Measurements from ENCODE around the gene ARG2.

ARG2 gene

DNA sequence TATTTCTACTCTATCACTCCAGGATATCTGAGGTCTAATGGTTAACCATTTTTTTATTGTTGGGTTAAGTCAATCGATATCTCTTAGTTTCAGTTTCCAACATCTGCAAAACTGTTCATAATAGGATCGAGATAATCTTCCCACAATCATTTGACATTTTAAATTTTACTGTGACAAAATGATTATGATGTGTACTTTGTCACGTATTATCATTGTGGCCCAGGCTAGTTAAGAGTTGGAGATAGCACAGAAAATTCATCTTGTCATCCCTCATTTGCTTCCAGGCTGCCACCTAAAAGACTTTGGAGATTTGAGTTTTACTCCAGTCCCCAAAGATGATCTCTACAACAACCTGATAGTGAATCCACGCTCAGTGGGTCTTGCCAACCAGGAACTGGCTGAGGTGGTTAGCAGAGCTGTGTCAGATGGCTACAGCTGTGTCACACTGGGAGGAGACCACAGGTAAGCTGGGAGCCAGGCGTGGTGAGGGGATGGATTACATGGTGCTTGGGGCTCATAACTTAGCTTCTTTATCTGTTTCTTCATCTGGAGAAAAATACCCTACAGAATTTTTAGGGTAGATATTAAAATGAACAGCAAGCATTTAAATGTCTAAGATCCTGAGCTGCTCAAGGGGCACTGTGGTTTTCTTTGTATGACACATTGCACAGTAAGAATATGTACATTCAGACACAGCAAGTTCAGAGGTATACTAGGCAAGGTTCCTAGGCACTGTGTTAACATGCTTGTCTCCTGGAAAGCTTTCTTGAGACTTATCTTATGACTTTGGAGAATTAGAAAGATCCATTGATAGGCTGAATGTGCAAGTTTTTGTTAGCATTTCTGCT, 22.4 kb downstream of the ARG2 start:
- H3K27me3 ChIP-seq (ENCODE audit: control insufficient read depth in 1 of 2, insufficient read depth in 2 of 2, low read length in 2 of 2): no peaks in the 10 kb centered on the region
- no peaks in the 10 kb centered on the region for H3K9me3 ChIP-seq (ENCODE audit: low read length)
- no peaks in the 10 kb centered on the region for H3K36me3 ChIP-seq (ENCODE audit: insufficient read depth, low read length)
- no peak overlapping the region for H3K9ac ChIP-seq (ENCODE audit: low read length)
- no peak overlapping the region for H3K27ac ChIP-seq (ENCODE audit: low read depth, low read length)
- H3K4me3 ChIP-seq (ENCODE audit: low read depth in 1 of 2, low read length in 2 of 2): no peak overlapping the region
- peaks cover 4% of the 10 kb centered on the region for H3K4me1 ChIP-seq (ENCODE audit: insufficient read depth, low read length)

DNA sequence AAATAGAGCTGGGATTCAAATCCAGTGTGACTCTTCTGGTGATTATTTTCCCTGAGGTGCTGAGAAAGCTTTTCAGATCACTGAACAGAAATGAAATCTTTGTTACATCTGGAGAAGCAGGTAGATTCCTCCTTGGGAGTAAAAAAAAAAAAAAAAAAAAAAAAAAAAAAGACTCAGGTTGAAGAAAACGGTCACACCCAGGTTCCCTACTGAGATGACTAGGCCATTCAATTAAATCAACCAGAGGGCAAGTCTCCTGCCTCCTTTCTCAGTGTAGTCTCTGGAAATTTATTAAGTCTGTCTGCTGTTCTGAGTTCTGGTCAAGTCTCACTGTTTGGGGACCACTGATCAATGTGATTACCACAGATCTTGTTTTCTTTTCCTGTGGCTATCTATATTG, 24.0 kb downstream of the ARG2 start:
- Histone ChIP-seq H3K9ac (ENCODE audit: low read length) (no peak overlapping the region), H3K9me3 (ENCODE audit: low read length) (no peaks in the 10 kb centered on the region), H3K4me3 (ENCODE audit: low read depth in 1 of 2, low read length in 2 of 2) (no peak overlapping the region), H3K4me1 (ENCODE audit: insufficient read depth, low read length) (peaks cover 4% of the 10 kb centered on the region), H3K27ac (ENCODE audit: low read depth, low read length) (no peak overlapping the region), H3K36me3 (ENCODE audit: insufficient read depth, low read length) (peaks cover 4% of the 10 kb centered on the region), H3K27me3 (ENCODE audit: control insufficient read depth in 1 of 2, insufficient read depth in 2 of 2, low read length in 2 of 2) (no peaks in the 10 kb centered on the region)

DNA sequence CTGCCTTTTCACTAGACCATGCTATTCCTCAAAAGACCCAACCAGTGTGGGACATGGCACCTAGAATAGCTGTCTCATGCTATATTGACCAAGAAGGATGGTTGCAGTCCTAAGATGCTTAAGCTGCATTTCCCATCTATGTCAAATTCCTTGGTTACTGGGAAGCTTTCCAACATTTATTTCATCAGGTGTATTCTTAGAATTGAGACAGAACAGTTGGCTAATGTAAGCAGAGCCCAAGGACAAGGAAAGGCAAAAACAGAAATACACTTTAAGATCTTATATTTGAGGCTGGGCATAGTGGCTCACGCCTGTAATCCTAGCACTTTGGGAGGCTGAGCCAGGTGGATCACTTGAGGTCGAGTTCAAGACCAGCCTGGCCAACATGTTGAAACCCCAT, 24.7 kb downstream of the ARG2 start:
- Histone ChIP-seq H3K4me3 (ENCODE audit: low read depth in 1 of 2, low read length in 2 of 2) (no peak overlapping the region), H3K27ac (ENCODE audit: low read depth, low read length) (no peak overlapping the region), H3K27me3 (ENCODE audit: control insufficient read depth in 1 of 2, insufficient read depth in 2 of 2, low read length in 2 of 2) (no peaks in the 10 kb centered on the region)

DNA sequence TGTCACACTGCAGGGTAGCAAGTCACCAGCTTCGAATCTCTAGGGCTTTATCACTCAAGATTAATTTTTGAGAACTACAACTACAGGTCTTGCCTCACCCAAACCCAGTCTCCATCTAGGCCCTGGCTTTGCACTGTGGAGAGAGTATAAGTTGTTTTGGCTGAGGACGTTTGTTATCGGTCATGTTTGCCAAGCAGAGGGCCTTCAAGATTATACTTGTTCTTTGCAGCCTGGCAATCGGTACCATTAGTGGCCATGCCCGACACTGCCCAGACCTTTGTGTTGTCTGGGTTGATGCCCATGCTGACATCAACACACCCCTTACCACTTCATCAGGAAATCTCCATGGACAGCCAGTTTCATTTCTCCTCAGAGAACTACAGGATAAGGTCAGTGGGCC, 25.7 kb downstream of the ARG2 start:
- Histone ChIP-seq H3K9ac (ENCODE audit: low read length) (no peak overlapping the region), H3K27ac (ENCODE audit: low read depth, low read length) (no peak overlapping the region), H3K4me3 (ENCODE audit: low read depth in 1 of 2, low read length in 2 of 2) (no peak overlapping the region), H3K9me3 (ENCODE audit: low read length) (no peaks in the 10 kb centered on the region), H3K4me1 (ENCODE audit: insufficient read depth, low read length) (peaks cover 8% of the 10 kb centered on the region), H3K27me3 (ENCODE audit: control insufficient read depth in 1 of 2, insufficient read depth in 2 of 2, low read length in 2 of 2) (no peaks in the 10 kb centered on the region), H3K36me3 (ENCODE audit: insufficient read depth, low read length) (peaks cover 21% of the 10 kb centered on the region)

More for the DNA sequence above, 24.7 kb downstream of the ARG2 start:
- Histone ChIP-seq H3K4me1 (ENCODE audit: insufficient read depth, low read length) (peaks cover 4% of the 10 kb centered on the region), H3K9me3 (ENCODE audit: low read length) (no peaks in the 10 kb centered on the region), H3K36me3 (ENCODE audit: insufficient read depth, low read length) (peaks cover 11% of the 10 kb centered on the region), H3K9ac (ENCODE audit: low read length) (no peak overlapping the region)

DNA sequence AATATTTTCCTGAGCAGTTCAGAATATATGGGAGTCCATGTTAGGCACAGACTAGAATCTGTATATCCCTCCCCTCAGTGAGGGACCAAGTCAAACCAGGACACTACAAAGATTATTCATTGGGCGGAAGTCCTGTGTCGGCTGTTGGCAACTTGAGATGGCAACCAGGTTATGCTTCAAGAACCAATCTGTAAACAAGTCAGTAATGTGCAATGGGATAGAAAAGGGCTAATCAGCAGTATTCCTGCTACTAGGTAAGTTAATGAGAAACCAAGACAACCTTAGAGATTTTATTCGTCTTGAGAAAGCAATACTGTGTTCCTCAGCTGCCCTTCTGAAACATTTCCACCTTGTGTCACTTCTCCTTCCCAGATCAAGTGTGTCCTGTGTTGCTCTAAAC, 26.4 kb downstream of the ARG2 start:
- Histone ChIP-seq H3K27me3 (ENCODE audit: control insufficient read depth in 1 of 2, insufficient read depth in 2 of 2, low read length in 2 of 2) (no peaks in the 10 kb centered on the region), H3K9me3 (ENCODE audit: low read length) (no peaks in the 10 kb centered on the region), H3K9ac (ENCODE audit: low read length) (no peak overlapping the region), H3K27ac (ENCODE audit: low read depth, low read length) (no peak overlapping the region), H3K36me3 (ENCODE audit: insufficient read depth, low read length) (peaks cover 28% of the 10 kb centered on the region), H3K4me3 (ENCODE audit: low read depth in 1 of 2, low read length in 2 of 2) (no peak overlapping the region), H3K4me1 (ENCODE audit: insufficient read depth, low read length) (peaks cover 12% of the 10 kb centered on the region)

DNA sequence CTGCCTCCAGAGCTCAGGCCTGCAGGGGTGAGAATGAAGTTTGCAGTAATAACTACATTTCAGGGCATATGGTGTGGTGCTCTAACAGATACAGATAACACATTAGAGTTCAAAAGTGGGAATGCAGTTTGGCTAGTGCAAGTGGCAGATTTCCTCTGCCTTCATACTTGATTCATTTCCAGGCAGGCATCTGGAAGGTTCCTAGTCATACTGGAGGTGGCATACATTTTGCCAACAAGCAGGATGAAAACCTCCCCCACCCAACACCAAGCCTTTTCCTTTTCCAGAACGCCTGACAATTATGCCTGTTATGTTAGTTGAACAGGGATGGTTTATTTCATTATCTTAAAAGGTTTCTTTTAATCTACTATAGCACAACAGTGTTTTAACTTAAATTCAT, 30.4 kb downstream of the ARG2 start:
- peaks cover 56% of the 10 kb centered on the region for H3K36me3 ChIP-seq (ENCODE audit: insufficient read depth, low read length)
- no peak overlapping the region for H3K9ac ChIP-seq (ENCODE audit: low read length)
- H3K27me3 ChIP-seq (ENCODE audit: control insufficient read depth in 1 of 2, insufficient read depth in 2 of 2, low read length in 2 of 2): no peaks in the 10 kb centered on the region

DNA sequence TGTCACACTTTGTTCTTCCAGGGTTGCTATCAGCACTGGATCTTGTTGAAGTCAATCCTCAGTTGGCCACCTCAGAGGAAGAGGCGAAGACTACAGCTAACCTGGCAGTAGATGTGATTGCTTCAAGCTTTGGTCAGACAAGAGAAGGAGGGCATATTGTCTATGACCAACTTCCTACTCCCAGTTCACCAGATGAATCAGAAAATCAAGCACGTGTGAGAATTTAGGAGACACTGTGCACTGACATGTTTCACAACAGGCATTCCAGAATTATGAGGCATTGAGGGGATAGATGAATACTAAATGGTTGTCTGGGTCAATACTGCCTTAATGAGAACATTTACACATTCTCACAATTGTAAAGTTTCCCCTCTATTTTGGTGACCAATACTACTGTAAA, 31.0 kb downstream of the ARG2 start:
- no peak overlapping the region for H3K9ac ChIP-seq (ENCODE audit: low read length)
- no peak overlapping the region for H3K4me3 ChIP-seq (ENCODE audit: low read depth in 1 of 2, low read length in 2 of 2)
- peaks cover 61% of the 10 kb centered on the region for H3K36me3 ChIP-seq (ENCODE audit: insufficient read depth, low read length)
- no peaks in the 10 kb centered on the region for H3K9me3 ChIP-seq (ENCODE audit: low read length)
- H3K4me1 ChIP-seq (ENCODE audit: insufficient read depth, low read length): peaks cover 21% of the 10 kb centered on the region
- no peaks in the 10 kb centered on the region for H3K27me3 ChIP-seq (ENCODE audit: control insufficient read depth in 1 of 2, insufficient read depth in 2 of 2, low read length in 2 of 2)
- no peak overlapping the region for H3K27ac ChIP-seq (ENCODE audit: low read depth, low read length)

More for the DNA sequence above, 30.4 kb downstream of the ARG2 start:
- no peak overlapping the region for H3K4me3 ChIP-seq (ENCODE audit: low read depth in 1 of 2, low read length in 2 of 2)
- H3K27ac ChIP-seq (ENCODE audit: low read depth, low read length): no peak overlapping the region
- no peaks in the 10 kb centered on the region for H3K9me3 ChIP-seq (ENCODE audit: low read length)
- peaks cover 21% of the 10 kb centered on the region for H3K4me1 ChIP-seq (ENCODE audit: insufficient read depth, low read length)

DNA sequence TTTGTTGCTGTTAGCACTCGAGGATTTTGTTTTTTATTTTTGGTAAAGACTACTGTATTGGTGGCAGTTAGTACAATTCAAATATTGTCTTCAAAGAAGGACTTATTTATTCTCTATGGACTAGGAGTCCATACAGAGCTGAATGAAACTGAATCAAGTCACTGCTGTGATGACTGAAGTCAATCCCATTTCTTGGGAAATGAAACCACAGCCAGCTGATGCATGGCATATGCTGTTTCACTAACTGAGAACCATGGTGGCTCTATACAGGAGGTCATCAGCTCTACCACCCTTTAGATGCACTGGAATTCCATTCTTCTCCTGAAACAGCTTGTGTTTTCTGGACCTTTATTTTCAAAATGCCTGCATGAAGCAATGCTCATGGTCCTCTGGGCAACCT, 32.5 kb downstream of the ARG2 start:
- Histone ChIP-seq H3K9me3 (ENCODE audit: low read length) (no peaks in the 10 kb centered on the region), H3K4me3 (ENCODE audit: low read depth in 1 of 2, low read length in 2 of 2) (no peak overlapping the region), H3K27me3 (ENCODE audit: control insufficient read depth in 1 of 2, insufficient read depth in 2 of 2, low read length in 2 of 2) (no peaks in the 10 kb centered on the region), H3K9ac (ENCODE audit: low read length) (no peak overlapping the region), H3K36me3 (ENCODE audit: insufficient read depth, low read length) (peaks cover 74% of the 10 kb centered on the region), H3K4me1 (ENCODE audit: insufficient read depth, low read length) (peaks cover 21% of the 10 kb centered on the region), H3K27ac (ENCODE audit: low read depth, low read length) (no peak overlapping the region)

DNA sequence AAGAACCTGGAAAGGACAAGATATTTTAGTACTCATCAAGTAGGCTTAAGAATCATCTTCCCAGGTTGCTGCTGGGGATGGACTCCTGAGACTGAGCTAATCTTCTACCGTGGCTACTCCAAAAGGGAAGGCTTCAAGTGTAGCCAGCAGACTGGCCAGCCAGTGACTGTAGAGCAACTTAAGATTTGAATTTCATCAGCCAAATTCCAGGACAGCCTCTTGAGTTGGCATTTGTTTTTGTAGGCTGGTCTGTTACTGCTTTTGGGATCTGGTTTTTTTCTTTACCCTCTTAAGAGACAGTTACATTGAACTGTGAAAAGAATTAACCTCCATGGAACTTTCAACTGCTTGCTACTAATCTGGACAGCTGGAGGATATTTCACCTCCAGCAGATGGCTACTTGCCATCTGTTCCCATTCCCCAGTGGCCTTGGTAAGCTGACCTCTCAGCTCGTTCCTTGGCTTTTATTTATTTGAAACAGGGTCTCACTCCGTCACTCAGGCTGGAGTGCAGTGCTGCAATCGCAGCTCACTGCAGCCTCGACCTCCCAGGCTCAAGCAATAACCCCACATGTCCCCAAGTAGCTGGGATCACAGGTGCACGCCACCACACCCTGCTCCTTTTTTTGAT, 34.0 kb downstream of the ARG2 start:
- Histone ChIP-seq H3K4me3 (ENCODE audit: low read depth in 1 of 2, low read length in 2 of 2) (no peak overlapping the region), H3K27me3 (ENCODE audit: control insufficient read depth in 1 of 2, insufficient read depth in 2 of 2, low read length in 2 of 2) (no peaks in the 10 kb centered on the region), H3K27ac (ENCODE audit: low read depth, low read length) (peak overlapping the region; percentile 24), H3K9ac (ENCODE audit: low read length) (no peak overlapping the region), H3K4me1 (ENCODE audit: insufficient read depth, low read length) (peaks cover 21% of the 10 kb centered on the region), H3K36me3 (ENCODE audit: insufficient read depth, low read length) (peaks cover 76% of the 10 kb centered on the region), H3K9me3 (ENCODE audit: low read length) (no peaks in the 10 kb centered on the region)

DNA sequence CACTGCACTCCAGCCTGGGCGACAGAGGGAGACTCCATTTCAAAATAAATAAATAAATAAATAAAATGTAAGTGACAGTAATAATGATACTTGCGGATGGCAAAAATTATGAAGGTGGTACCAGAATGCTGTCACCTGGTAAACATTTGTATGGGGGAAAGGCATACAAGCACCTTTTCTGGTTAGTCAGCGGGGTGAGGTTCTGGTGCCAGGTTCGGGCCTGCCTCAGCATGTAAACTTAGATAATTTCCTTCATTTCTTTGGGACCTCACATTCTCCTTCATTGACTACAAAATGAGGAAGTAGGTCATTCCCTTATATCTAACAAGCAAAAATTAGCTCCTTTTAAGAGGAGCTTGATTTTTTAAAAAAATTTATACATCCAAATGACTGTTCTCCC, 43.9 kb downstream of the ARG2 start:
- peaks cover 3% of the 10 kb centered on the region for H3K36me3 ChIP-seq (ENCODE audit: insufficient read depth, low read length)
- no peaks in the 10 kb centered on the region for H3K9me3 ChIP-seq (ENCODE audit: low read length)
- H3K4me3 ChIP-seq (ENCODE audit: low read depth in 1 of 2, low read length in 2 of 2): no peak overlapping the region
- peaks cover 8% of the 10 kb centered on the region for H3K4me1 ChIP-seq (ENCODE audit: insufficient read depth, low read length)
- H3K27me3 ChIP-seq (ENCODE audit: control insufficient read depth in 1 of 2, insufficient read depth in 2 of 2, low read length in 2 of 2): no peaks in the 10 kb centered on the region
- H3K9ac ChIP-seq (ENCODE audit: low read length): no peak overlapping the region
- no peak overlapping the region for H3K27ac ChIP-seq (ENCODE audit: low read depth, low read length)

DNA sequence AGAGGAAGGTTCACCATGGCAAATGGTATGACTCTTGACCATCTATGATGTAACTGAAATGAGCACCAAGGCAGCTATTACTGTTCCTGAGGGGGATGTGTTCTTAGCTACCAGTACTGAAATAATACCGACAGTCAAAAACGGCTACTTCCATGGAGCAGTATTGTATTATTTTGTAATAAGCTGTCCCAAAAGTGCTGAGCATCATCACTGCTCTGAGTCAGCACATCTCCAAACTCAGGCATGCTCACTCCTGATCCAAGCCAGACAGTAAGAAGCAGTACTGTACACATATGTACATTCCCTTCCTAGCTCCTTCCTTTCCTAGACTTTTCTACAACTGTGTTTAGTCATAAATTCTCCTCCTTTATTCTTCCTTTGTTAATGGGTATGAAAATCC, 46.1 kb downstream of the ARG2 start:
- peaks cover 8% of the 10 kb centered on the region for H3K4me1 ChIP-seq (ENCODE audit: insufficient read depth, low read length)
- no peak overlapping the region for H3K27ac ChIP-seq (ENCODE audit: low read depth, low read length)
- H3K9ac ChIP-seq (ENCODE audit: low read length): no peak overlapping the region
- no peak overlapping the region for H3K4me3 ChIP-seq (ENCODE audit: low read depth in 1 of 2, low read length in 2 of 2)
- H3K36me3 ChIP-seq (ENCODE audit: insufficient read depth, low read length): no peaks in the 10 kb centered on the region
- no peaks in the 10 kb centered on the region for H3K9me3 ChIP-seq (ENCODE audit: low read length)
- no peaks in the 10 kb centered on the region for H3K27me3 ChIP-seq (ENCODE audit: control insufficient read depth in 1 of 2, insufficient read depth in 2 of 2, low read length in 2 of 2)

Data from muscle layer of colon (tissue), 2 donors.